Measurements from ENCODE around the gene APOL4.

APOL4 gene

DNA sequence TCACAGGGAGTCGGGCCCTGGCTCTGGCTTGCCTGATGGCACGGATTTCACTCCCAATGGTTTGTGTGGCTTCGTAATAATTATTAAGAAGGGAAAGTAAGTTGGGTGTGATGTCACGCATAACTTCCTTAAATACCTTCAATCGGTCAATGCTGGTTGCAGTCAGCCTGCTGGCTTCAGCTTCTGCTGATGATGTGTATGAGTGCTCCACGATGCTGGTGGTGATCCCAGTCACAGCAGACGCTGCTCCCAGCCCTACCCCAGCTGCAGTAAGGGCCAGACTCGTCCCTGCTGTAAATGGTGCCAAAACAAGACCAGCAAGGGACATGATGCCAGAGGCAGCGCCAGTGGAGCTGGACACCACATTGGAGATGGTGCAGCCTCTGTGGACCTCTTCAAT is 60.1 kb downstream of the APOL4 start:
- Histone ChIP-seq H3K27ac (no peak overlapping the region), H3K36me3 (ENCODE audit: insufficient read depth, low read length) (no peaks in the 10 kb centered on the region), H3K9me3 (ENCODE audit: low read depth, low read length) (no peaks in the 10 kb centered on the region), H3K9ac (ENCODE audit: insufficient read length) (no peak overlapping the region), H3K4me3 (no peak overlapping the region)
- TF ChIP-seq FOXP2 (optimal IDR thresholded peaks at IDR 0.05; ENCODE audit: control extremely low read depth, extremely low read length, insufficient read depth) = no peak
- no peak for TF ChIP-seq POLR2AphosphoS5 (IDR thresholded peaks at IDR 0.05; ENCODE audit: borderline replicate concordance, low read depth, low read length)
- DNase-seq (ENCODE audit: low read depth, low spot score) = no peak
